ENCODE measurements around the gene GOLGA8A.
"Not testable (repeated sequence)": the region's sequence is repeated elsewhere in the genome, so short reads cannot be mapped to it uniquely, and the experiment has no call there.

The GOLGA8A gene

GRCh38 chr15:34409511-34409910 lies 28.1 kb downstream of the GOLGA8A start:
- DNase-seq (ENCODE audit: low spot score) = not testable (repeated sequence)

- not testable (repeated sequence) for DNase-seq (ENCODE audit: low spot score)
Observed at GRCh38 chr15:34408973-34409372, 28.6 kb downstream of the GOLGA8A start.

GRCh38 chr15:34403899-34404298 lies 33.7 kb downstream of the GOLGA8A start:
- DNase-seq (ENCODE audit: low spot score) = not testable (repeated sequence)

GRCh38 chr15:34403160-34403598 lies 34.4 kb downstream of the GOLGA8A start:
- DNase-seq (ENCODE audit: low spot score) = not testable (repeated sequence)

GRCh38 chr15:34397637-34398259 lies 39.9 kb downstream of the GOLGA8A start:
- DNase-seq (ENCODE audit: low spot score) = not testable (repeated sequence)

- DNase-seq (ENCODE audit: low spot score) = not testable (repeated sequence)
Observed at GRCh38 chr15:34392981-34393380, 44.6 kb downstream of the GOLGA8A start.

- not testable (repeated sequence) for DNase-seq (ENCODE audit: low spot score)
Observed at GRCh38 chr15:34389594-34390086, 48.0 kb downstream of the GOLGA8A start.

All from pons (tissue), 1 donor.